ENCODE measurements around the gene TYW5. TPM values are rescaled to one million over a fixed set of nuclear protein-coding genes. Genes with fewer than 3 reads are reported as not detected.

Gene TYW5
- polyA plus RNA-seq, 1 donor (not counting 4 experiments of a cell fraction or from before 2014, with no cell fraction given) = 9.9 TPM

DNA sequence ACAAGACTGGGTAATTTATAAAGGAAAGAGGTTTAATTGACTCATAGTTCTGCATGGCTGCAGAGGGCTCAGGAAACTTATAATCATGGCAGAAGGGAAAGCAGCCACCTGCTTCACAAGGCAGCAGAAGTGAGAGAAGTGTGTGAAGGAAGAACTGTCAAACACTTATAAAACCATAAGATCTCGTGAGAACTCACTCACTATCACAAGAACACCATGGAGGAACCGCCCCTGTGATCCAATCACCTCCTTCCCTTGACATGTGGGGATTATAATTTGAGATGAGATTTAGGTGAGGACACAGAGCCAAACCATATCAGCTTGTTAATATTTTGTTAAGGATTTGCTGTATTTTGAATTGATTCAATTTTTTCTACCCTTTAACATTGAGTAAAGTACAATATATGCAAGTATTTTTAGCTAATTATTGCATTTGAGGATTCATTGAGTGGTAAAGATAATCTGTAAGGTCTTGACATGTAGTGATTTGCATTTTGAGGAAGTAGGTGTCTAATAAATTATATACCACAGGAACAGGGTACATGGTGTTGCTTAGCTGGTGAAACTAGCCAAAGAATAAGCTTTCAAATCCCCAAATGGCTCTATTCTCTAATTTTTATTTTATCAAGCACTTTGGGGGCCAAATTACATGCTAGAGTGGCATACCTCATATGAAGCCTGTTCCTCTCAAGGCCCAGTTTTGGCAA, 48.1 kb downstream of the TYW5 start:
- Histone ChIP-seq H3K9me3 (ENCODE audit: control insufficient read depth, low read depth, low read length) (no peaks in the 10 kb centered on the region), H3K79me2 (ENCODE audit: control insufficient read depth, insufficient read depth, low read length) (peaks cover 8% of the 10 kb centered on the region), H4K20me1 (ENCODE audit: control insufficient read depth, extremely low read depth, insufficient read depth, low read length) (no peaks in the 10 kb centered on the region), H3K4me3 (ENCODE audit: control insufficient read depth in 2 of 3, extremely low read depth in 1 of 3, insufficient read depth in 2 of 3, low read depth in 1 of 3, low read length in 3 of 3) (no peak overlapping the region), H3K4me2 (ENCODE audit: control insufficient read depth, extremely low read depth, insufficient read depth, low read depth, low read length) (no peak overlapping the region), H3K9me1 (ENCODE audit: control insufficient read depth, extremely low read depth, insufficient read depth, low read length) (no peaks in the 10 kb centered on the region), H3K4me1 (ENCODE audit: control insufficient read depth, extremely low read depth, insufficient read depth, low read length) (no peaks in the 10 kb centered on the region), H2AFZ (ENCODE audit: control insufficient read depth, low read length) (no peak overlapping the region), H3K27me3 (ENCODE audit: control insufficient read depth, extremely low read depth, insufficient read depth, low read length) (no peaks in the 10 kb centered on the region), H3K9ac (ENCODE audit: control insufficient read depth, extremely low read depth, insufficient read depth, low read length) (no peak overlapping the region), H3K27ac (ENCODE audit: control insufficient read depth, insufficient read depth, low read length) (no peak overlapping the region), H3K36me3 (ENCODE audit: control insufficient read depth in 2 of 2, extremely low read depth in 1 of 2, insufficient read depth in 2 of 2, low read length in 2 of 2) (no peaks in the 10 kb centered on the region)
- no peak for FAIRE-seq
- TF ChIP-seq, protein P1, sequence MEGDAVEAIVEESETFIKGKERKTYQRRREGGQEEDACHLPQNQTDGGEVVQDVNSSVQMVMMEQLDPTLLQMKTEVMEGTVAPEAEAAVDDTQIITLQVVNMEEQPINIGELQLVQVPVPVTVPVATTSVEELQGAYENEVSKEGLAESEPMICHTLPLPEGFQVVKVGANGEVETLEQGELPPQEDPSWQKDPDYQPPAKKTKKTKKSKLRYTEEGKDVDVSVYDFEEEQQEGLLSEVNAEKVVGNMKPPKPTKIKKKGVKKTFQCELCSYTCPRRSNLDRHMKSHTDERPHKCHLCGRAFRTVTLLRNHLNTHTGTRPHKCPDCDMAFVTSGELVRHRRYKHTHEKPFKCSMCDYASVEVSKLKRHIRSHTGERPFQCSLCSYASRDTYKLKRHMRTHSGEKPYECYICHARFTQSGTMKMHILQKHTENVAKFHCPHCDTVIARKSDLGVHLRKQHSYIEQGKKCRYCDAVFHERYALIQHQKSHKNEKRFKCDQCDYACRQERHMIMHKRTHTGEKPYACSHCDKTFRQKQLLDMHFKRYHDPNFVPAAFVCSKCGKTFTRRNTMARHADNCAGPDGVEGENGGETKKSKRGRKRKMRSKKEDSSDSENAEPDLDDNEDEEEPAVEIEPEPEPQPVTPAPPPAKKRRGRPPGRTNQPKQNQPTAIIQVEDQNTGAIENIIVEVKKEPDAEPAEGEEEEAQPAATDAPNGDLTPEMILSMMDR (optimal IDR thresholded peaks at IDR 0.05 in 1 of 3, IDR thresholded peaks at IDR 0.05 in 1 of 3, conservative IDR thresholded peaks at IDR 0.05 in 1 of 3; ENCODE audit: extremely low read depth in 1 of 3, insufficient read depth in 2 of 3, low read length in 3 of 3) = no peak
- no peak for TF ChIP-seq EZH2 (IDR thresholded peaks at IDR 0.05; ENCODE audit: low read length)
- dilution Hi-C loops (cut with MboI; ENCODE audit: extremely low pct_ligation_motif_present, low sequenced_read_pairs) = no loop called here
- no peak for DNase-seq (ENCODE audit: low read depth, low spot score)

DNA sequence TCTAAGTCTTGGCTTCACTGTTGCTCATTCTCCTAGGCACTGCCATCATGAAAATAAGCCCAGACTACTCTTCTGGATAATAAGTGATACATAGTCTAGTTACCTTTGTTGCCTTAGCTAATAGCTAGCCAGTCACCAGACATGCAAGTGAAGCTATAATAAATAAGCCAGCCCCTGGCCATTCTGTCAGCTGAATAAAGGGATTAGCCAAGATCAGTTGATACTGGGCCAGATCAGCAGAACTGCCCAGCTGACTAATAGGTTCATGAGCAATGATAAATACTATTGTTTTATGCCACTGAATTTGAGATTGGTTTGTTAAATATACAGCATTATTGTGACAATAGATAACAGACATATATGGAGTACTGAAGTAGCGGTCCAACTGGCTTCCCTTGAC, 52.2 kb downstream of the TYW5 start:
- dilution Hi-C loops (cut with MboI; ENCODE audit: extremely low pct_ligation_motif_present, low sequenced_read_pairs) = no loop called here
- no peak overlapping the region for H3K4me2 ChIP-seq (ENCODE audit: control insufficient read depth, extremely low read depth, insufficient read depth, low read depth, low read length)
- H3K79me2 ChIP-seq (ENCODE audit: control insufficient read depth, insufficient read depth, low read length) = no peaks in the 10 kb centered on the region
- no peaks in the 10 kb centered on the region for H3K27me3 ChIP-seq (ENCODE audit: control insufficient read depth, extremely low read depth, insufficient read depth, low read length)
- H3K9ac ChIP-seq (ENCODE audit: control insufficient read depth, extremely low read depth, insufficient read depth, low read length) = no peak overlapping the region
- no peaks in the 10 kb centered on the region for H3K9me1 ChIP-seq (ENCODE audit: control insufficient read depth, extremely low read depth, insufficient read depth, low read length)
- H3K4me1 ChIP-seq (ENCODE audit: control insufficient read depth, extremely low read depth, insufficient read depth, low read length) = no peaks in the 10 kb centered on the region
- no peak for DNase-seq (ENCODE audit: low read depth, low spot score)
- no peak overlapping the region for H3K4me3 ChIP-seq (ENCODE audit: control insufficient read depth in 2 of 3, extremely low read depth in 1 of 3, insufficient read depth in 2 of 3, low read depth in 1 of 3, low read length in 3 of 3)
- no peaks in the 10 kb centered on the region for H4K20me1 ChIP-seq (ENCODE audit: control insufficient read depth, extremely low read depth, insufficient read depth, low read length)
- H3K36me3 ChIP-seq (ENCODE audit: control insufficient read depth in 2 of 2, extremely low read depth in 1 of 2, insufficient read depth in 2 of 2, low read length in 2 of 2) = no peaks in the 10 kb centered on the region
- no peak for FAIRE-seq
- H2AFZ ChIP-seq (ENCODE audit: control insufficient read depth, low read length) = no peak overlapping the region
- TF ChIP-seq, protein P1 (optimal IDR thresholded peaks at IDR 0.05 in 1 of 3, IDR thresholded peaks at IDR 0.05 in 1 of 3, conservative IDR thresholded peaks at IDR 0.05 in 1 of 3; ENCODE audit: extremely low read depth in 1 of 3, insufficient read depth in 2 of 3, low read length in 3 of 3) = no peak
- no peaks in the 10 kb centered on the region for H3K9me3 ChIP-seq (ENCODE audit: control insufficient read depth, low read depth, low read length)
- H3K27ac ChIP-seq (ENCODE audit: control insufficient read depth, insufficient read depth, low read length) = no peak overlapping the region

Data from keratinocyte (primary cell).